ENCODE results near the gene RFX7.

- TF ChIP-seq ZNF768 (tag by site-specific recombination; IDR thresholded peaks at IDR 0.05) (no peak), ZNF184 (tag by site-specific recombination; IDR thresholded peaks at IDR 0.05) (no peak), ZBTB21 (tag by site-specific recombination; IDR thresholded peaks at IDR 0.05) (no peak), FEZF1 (tag by site-specific recombination; IDR thresholded peaks at IDR 0.05) (no peak), ZNF704 (tag by site-specific recombination; IDR thresholded peaks at IDR 0.05) (no peak), REPIN1 (tag by site-specific recombination; IDR thresholded peaks at IDR 0.05; ENCODE audit: low read depth) (no peak), PRDM10 (tag by site-specific recombination; IDR thresholded peaks at IDR 0.05) (no peak), YY1 (tag by site-specific recombination; IDR thresholded peaks at IDR 0.05) (no peak)
- TF ChIP-seq, protein P1, sequence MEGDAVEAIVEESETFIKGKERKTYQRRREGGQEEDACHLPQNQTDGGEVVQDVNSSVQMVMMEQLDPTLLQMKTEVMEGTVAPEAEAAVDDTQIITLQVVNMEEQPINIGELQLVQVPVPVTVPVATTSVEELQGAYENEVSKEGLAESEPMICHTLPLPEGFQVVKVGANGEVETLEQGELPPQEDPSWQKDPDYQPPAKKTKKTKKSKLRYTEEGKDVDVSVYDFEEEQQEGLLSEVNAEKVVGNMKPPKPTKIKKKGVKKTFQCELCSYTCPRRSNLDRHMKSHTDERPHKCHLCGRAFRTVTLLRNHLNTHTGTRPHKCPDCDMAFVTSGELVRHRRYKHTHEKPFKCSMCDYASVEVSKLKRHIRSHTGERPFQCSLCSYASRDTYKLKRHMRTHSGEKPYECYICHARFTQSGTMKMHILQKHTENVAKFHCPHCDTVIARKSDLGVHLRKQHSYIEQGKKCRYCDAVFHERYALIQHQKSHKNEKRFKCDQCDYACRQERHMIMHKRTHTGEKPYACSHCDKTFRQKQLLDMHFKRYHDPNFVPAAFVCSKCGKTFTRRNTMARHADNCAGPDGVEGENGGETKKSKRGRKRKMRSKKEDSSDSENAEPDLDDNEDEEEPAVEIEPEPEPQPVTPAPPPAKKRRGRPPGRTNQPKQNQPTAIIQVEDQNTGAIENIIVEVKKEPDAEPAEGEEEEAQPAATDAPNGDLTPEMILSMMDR (tag by site-specific recombination; IDR thresholded peaks at IDR 0.05): no peak
- TF ChIP-seq, protein P2, sequence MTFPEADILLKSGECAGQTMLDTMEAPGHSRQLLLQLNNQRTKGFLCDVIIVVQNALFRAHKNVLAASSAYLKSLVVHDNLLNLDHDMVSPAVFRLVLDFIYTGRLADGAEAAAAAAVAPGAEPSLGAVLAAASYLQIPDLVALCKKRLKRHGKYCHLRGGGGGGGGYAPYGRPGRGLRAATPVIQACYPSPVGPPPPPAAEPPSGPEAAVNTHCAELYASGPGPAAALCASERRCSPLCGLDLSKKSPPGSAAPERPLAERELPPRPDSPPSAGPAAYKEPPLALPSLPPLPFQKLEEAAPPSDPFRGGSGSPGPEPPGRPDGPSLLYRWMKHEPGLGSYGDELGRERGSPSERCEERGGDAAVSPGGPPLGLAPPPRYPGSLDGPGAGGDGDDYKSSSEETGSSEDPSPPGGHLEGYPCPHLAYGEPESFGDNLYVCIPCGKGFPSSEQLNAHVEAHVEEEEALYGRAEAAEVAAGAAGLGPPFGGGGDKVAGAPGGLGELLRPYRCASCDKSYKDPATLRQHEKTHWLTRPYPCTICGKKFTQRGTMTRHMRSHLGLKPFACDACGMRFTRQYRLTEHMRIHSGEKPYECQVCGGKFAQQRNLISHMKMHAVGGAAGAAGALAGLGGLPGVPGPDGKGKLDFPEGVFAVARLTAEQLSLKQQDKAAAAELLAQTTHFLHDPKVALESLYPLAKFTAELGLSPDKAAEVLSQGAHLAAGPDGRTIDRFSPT (tag by site-specific recombination; IDR thresholded peaks at IDR 0.05): no peak
Observed at GRCh38 chr15:56102441-56102840, 141.2 kb downstream of the RFX7 start.

All from HEK293 (cell line).